Raji (cell line): ENCODE results near the gene ASIC3.

Experiments
- POLR2A ChIP-seq: IDR thresholded peaks from 2 replicates; pipeline ENCODE4 v1.6.1; 2011; ENCODE audit warnings: low read depth, low read length, control low read depth; ENCODE audit not compliant: insufficient read depth

Gene ASIC3

DNA sequence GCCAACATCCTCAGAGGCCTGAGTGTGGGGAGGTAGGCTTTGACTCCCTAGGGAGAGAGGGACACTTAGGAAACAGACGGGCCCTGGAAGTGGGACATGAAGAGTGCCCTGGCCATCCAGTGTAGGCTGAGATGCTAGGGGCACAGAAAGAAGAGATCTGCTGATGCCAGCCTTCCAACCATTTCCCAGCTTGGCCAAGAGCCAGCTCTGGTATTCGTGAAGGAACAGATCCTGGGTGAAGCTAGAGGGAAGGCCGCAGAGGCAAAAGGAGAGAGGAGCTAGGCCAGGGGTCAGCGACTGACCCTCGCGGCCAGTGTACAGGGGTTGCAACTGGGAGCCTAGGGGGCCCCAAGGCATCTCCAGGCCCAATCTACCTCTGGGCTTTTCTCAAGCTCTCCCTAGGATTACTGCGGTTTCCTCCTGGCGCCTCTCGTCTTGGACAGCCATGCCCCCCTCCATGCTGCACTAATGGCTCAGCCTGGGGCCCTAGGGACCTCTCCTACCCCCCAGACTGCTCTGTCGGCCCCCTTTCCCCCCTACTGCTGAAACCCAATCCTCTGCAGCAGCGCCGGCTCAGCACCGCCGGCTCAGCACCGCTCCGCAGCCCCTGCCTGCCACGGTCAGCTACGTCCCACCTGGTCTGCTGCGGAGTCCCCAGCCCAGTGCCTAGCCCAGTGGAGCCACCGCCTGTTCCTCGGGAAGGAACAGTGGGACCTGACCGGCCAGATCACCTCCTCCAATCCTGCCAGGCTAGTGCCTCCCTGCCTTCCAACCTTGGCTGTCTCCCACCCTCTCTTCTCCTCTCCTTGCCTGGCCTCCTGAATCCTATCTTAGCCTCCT is at the start of gene ASIC3:
Gene ASIC3 (plus strand): TSS at position 556 of the 840 bp plus-strand sequence. CDS start 355 bp downstream, outside the sequence.
- TF ChIP-seq POLR2A = no peak

DNA sequence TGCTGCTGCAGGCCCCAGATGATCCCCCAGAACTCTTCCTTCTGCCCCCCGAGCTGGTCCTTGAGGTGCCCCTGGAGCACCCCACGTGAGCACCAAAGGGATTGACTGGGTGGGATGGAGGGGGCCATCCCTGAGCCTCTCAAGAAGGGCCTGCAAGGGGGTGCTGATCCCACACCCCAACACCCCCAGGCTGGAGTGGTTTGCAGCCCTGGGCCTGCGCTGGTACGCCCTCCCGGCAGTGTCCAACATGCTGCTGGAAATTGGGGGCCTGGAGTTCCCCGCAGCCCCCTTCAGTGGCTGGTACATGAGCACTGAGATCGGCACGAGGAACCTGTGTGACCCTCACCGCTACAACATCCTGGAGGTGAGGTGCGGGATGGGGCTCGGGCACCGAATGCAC is 49.3 kb upstream of the ASIC3 start:
- no peak for TF ChIP-seq POLR2A

DNA sequence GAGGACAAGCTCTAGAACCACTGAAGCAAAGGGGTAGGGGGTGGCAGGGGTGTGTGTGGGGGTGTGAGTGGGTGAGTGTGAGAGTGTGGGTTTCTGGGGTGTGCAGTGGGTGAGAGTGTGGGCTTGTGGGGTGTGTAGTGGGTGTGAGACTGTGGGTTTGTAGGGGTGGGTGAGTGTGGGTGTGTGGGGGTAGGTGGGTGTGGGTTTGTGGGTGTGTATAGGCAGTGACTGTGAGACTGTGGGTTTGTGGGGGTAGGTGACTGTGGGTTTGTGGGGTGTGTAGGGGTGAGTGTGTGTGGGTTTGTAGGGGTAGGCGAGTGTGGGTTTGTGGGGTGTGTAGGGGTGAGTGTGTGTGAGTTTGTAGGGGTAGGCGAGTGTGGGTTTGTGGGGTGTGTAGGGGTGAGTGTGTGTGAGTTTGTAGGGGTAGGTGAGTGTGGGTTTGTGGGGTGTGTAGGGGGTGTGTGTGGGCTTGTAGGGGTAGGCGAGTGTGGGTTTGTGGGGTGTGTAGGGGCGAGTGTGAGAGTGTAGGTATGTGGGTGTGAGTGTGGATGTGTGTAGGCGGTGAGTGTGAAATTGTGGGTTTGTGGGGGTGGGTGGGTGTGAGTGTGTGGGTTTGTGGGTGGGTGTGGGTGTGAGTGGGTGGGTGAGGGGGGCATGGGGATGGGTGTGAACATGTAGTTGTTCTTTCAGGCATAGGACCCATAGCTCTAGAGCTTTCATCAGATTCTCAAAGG is 48.7 kb upstream of the ASIC3 start:
- no peak for TF ChIP-seq POLR2A

DNA sequence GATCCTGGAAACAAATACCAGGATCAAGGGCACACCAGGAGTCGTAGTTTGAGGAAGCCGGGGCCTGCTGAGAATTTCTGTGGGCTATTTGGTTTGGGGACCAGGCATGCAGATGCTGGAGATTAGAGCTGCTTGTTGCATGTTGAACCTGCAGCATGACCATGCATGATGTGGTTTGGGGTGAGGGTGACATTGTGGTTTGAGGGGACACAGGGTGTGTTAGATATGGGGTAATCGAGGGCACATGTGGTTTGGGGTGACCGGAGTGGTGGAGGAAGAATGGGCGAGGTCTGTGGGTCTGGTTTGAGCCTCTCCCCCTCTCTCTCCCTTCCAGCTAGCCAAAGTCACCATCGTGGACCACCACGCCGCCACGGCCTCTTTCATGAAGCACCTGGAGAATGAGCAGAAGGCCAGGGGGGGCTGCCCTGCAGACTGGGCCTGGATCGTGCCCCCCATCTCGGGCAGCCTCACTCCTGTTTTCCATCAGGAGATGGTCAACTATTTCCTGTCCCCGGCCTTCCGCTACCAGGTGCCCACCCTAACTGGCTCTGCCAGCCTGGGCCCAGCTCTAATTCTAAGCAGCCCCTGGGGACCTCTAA is 47.3 kb upstream of the ASIC3 start:
- no peak for TF ChIP-seq POLR2A

DNA sequence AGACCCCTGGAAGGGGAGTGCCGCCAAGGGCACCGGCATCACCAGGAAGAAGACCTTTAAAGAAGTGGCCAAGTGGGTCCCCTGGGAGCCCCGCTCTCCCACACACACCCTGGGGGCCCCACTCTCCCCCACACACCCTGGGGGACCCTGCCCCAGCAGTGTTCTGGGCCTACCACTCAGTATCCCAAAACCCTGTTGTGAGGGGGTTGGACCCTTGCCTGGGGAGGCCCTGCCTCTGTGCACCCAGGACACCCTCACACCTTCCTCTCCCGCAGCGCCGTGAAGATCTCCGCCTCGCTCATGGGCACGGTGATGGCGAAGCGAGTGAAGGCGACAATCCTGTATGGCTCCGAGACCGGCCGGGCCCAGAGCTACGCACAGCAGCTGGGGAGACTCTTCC is 46.8 kb upstream of the ASIC3 start:
- TF ChIP-seq POLR2A = no peak

DNA sequence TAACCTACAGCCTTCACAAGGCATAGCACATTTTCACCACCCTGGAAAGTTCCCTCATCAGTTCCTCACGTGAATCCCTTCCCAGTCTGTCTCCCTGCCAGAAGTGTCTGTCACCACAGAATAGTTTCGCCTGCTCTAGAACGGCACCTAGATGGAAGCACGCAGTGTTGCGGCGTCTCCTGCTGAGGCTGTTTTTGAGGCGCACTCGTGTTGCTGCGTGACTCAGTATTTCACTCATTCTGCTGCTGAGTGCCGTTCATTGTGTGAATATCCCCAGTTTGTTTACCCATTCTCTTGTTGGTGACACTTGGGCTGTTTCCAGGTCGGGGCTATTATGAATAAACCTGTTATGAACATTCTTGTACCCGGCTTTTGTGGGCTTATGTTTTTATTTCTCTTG is 44.8 kb upstream of the ASIC3 start:
- no peak for TF ChIP-seq POLR2A

DNA sequence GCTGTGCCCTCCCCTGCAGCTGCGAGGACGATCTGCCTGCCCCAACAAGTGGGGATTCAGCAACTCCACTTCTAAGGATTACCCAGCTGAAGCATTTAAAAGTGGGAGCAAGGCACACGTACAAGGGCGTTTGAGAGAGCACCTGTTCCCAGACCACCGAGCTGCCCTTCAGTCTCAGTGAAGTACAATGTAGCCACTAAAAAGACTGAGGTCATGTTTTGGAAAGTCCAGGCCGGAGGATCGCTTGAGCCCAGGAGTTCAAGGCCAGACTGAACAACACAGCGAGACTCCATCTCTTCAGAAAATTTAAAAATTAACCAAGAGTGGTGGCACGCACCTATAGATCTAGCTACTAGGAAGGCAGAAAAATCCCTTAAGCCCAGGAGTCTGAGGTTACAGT is 42.8 kb upstream of the ASIC3 start:
- no peak for TF ChIP-seq POLR2A

DNA sequence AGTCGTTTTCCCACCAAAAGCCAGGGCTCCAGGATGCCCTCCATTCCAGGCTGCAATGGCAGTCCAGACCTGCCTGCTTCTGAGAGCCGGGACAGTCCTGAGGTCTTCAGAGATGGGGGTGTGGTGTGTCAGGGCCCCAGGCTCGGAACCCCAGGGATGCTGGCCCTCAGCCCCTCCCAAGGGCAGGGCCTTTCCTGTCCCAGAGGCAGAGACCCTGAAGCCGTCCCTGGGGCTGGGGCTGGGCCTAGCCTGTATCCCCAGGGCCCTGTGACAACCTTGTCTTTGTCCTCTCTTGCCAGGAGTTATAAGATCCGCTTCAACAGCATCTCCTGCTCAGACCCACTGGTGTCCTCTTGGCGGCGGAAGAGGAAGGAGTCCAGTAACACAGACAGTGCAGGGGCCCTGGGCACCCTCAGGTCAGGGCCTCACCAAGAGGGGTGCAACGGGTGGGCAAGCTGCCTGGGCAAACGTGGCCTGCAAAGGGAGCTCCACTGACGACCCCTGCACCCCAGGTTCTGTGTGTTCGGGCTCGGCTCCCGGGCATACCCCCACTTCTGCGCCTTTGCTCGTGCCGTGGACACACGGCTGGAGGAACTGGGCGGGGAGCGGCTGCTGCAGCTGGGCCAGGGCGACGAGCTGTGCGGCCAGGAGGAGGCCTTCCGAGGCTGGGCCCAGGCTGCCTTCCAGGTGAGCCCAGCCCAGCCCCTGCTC is 41.6 kb upstream of the ASIC3 start:
- no peak for TF ChIP-seq POLR2A

DNA sequence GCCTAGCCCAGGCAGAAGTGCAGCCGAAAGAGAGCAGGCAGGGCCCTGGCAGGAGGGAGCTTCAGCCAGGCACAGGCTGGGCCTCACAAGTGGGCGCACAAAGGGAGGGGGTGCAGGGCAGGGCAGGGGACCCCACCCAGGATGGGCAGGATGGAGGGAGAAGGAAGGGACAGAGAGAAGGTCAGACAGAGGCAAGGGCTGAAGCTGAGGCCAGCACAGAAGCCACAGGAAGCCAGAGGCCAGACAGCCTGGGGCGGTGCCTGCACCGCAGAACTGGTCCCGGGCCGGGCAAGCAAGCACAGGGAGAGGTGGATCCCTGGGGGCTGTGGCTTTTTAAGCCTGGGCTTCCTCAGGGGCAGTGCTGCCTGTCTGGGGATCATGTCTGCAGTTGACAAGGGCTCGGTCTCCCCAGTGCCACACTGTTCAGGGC is 40.8 kb upstream of the ASIC3 start:
- TF ChIP-seq POLR2A = no peak

DNA sequence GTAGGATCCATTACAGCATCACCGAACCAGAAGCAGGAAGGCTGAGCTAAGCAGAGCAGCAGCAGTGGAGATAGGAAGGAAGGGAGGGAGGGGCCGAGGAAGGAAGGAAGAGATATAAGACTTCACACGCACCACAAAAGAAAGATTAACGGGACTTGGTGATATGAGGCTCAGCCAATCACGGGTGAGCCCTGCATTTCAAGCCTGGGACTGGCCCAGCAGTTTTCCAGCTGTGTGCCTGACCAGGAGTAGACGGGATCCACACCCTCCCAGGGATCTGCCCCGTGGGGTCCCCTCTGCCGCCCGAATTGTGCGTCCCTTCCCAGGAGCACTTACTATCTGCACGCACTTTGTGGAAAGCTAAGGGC is 40.2 kb upstream of the ASIC3 start:
- no peak for TF ChIP-seq POLR2A

DNA sequence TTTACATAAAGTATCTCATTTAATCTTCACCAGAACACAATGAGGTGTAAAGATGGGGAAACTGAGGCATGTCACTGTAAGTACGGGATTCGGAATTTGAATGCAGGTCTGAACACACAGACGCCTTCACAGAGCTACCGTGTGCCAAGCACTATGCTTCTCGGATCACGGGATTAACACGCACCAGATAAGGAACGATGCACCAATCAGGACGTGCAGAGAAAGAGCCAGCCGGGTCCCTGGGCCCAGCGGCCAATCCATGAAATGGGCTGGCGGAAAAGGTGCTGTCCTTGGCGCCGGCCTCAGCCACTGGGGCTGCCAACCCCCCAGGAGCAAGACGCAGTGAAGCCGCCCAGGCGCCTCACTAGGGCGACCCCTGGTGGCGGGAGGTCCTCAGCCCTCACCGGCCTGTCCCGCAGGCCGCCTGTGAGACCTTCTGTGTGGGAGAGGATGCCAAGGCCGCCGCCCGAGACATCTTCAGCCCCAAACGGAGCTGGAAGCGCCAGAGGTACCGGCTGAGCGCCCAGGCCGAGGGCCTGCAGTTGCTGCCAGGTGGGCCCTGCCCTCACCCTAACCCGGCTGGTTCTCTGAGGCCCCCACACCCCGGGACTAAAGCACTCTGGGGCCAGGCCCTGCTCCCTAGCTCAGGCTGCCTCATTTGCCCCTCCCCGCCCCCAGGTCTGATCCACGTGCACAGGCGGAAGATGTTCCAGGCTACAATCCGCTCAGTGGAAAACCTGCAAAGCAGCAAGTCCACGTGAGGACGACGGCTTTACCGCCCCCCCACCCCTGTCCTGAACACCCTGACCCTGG is 39.6 kb upstream of the ASIC3 start:
- peak; percentile 73; the same call in 1 of the 2 replicates for TF ChIP-seq POLR2A

DNA sequence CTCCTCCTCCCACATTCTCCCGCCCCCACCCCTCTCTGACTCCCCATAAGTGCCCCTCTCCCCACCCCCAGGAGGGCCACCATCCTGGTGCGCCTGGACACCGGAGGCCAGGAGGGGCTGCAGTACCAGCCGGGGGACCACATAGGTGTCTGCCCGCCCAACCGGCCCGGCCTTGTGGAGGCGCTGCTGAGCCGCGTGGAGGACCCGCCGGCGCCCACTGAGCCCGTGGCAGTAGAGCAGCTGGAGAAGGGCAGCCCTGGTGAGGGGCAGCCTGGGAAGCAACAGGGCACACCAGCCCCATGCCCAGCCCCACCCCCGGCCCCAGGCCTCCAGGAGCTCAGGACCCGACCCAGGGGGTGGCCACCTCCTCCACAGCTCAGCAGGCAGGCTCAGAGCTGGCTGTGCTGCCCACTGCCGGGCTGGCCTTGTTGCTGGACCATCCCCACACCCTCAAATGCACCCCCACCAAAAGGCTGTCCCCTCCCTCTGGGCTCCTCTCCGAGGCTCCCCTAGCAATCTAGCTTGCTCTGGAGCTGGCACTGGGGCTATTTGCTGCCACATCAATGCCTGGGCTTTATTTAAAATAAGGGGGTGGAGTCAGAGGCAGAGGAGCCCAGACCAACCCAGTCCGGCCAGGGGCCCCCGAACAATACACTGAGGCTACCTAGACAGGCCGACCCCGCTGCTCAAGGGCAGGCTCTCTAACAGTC is 38.8 kb upstream of the ASIC3 start:
- no peak for TF ChIP-seq POLR2A

DNA sequence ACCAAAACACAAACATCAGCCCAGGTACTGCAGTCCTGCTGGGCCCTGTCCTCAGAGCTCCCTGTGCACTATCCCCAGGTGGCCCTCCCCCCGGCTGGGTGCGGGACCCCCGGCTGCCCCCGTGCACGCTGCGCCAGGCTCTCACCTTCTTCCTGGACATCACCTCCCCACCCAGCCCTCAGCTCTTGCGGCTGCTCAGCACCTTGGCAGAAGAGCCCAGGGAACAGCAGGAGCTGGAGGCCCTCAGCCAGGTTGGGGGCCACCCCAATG is 38.4 kb upstream of the ASIC3 start:
- TF ChIP-seq POLR2A = no peak
